Tongue (tissue), 2 donors: ENCODE results near the gene SEC16A. TPM values are rescaled to one million over a fixed set of nuclear protein-coding genes. Genes with fewer than 3 reads are reported as not detected.

Experiments
- DNase-seq: peaks from one replicate; pipeline ENCODE4 v3.0.0-alpha.2; 2015
- total RNA-seq: library from RNA; depleted of rRNA; stranded (reverse); fragments of >200 nt; gene quantifications from one replicate; pipeline ENCODE4 v1.2.3, GENCODE V29; 2014

SEC16A gene
- total RNA-seq, 1 donor from 2014 or later, result 29.4 TPM

- no peak for DNase-seq
Observed at GRCh38 chr9:136502196-136502595, 19.4 kb upstream of the SEC16A start.

DNA sequence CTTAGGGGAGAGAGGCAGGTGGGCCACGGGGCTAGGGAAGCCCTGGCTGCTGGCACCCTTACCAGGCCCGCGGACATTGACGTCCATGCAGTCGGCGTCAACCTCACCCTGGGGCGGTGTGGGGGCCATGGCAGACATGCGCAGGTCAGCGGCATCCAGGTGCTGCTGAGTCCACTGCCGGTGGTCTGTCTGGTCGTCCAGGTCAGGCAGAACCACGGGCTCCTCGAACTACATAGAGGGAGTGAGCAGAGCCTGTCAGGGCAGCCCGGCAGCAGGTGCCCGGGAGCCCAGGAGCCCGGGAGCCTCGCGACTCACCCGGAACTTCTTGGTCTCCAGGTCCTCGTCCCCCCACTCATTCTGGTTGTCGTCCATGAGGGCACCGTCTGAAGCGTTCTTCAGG, 18.8 kb upstream of the SEC16A start:
- no peak for DNase-seq

GRCh38 chr9:136499935-136500910, 17.4 kb upstream of the SEC16A start:
- no peak for DNase-seq

- DNase-seq, result no peak
Observed at GRCh38 chr9:136499071-136499934, 16.5 kb upstream of the SEC16A start.

DNA sequence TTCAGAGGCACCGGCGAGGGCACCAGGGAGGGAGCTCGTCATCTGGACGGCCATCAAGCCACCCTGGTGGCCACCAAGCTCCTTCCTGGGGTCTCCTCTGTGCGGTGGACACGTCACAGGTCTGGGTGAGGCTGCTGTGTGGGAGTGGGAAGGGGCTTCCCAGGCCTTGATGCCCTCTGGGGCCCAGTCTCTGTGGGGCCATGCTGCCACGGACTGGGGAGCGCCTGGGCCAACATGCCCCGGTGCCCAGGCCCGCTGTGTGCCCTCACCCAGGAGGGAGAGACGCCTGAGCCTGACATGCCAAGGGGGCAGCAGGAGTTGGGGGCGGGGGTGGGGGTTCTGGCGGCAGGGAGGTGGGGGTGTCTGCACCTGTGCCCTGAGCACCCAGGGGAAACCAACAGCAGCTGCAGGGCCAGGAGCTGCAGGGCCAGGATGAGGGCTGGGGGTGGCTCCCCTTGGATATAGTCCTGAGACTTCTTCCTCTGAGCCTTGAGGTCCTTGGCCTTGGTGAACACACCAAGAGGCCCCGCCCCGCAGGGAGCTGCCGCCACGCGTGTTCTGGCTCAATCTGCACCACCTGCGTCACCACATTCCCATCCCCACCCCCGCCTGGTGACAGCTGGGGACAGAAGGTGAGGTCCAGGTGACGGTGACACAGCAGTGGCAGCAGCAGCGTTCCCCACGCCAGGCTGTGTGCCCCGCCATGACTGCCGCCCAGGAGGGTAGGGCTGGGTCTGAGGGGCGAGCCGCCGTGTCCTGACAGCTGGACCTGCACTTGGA, 15.3 kb upstream of the SEC16A start:
- DNase-seq, result no peak

GRCh38 chr9:136496801-136497620, 14.2 kb upstream of the SEC16A start:
- DNase-seq, result no peak

- no peak for DNase-seq
Observed at GRCh38 chr9:136496181-136496580, 13.3 kb upstream of the SEC16A start.

DNA sequence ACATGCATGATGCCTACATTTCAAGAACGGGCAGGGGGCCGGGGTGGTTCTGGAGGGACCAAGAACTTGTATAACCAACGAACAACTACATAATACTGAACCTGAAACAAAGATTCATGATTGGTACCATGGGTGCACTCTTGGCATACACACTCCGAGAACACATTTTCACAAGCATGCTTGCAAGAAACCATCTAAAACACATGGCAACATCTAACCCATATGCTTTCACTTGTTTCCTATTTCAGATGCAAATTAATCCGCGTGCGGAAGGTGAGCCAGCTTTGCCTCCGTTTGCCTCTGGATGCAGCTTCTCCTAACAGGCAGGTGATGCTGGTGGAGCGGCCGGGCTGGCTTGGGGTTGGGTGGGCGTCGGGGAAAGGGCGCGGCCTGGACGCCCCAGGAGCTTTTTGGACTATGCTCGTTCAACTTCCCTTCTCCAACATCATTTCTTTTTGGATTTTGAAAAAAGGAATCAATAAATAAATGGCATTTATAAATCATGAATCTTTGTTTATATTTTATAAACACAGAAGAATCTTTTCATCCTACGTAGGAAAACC, 12.5 kb upstream of the SEC16A start:
- no peak for DNase-seq

DNA sequence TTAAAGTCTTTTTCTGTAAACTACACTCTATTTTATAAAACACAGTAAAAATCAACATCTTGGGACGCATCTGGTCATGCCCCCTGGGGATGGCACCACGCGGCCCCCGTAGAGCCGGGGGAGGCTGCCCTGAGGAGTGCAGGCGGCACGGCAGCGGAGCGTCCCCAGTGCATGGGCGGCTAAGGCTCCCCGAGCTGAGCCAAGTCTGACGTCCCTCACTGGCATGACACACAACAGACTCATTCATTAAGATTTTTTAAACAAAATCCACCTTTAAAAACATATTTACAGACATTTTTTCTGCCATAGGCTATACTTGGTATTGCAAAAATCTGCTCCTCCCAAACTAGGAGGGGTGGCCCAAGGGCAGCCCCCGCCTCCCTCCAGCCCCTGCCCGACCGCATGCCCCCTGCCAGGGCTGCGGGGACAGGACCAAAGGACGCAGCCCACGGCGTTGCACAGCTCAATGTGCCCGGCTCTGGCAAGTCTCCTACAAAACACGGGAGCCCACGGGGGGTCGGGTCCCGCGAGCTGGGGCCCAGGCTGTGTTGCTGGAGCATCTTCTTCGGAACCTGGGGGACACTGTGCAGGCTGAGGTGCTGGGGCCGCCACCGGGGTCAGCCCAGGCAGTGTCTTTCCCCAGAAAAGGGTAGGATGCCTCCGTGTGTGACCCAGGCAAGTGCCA, 11.8 kb upstream of the SEC16A start:
- peak; percentile 37 for DNase-seq

- DNase-seq, result no peak
Observed at GRCh38 chr9:136494012-136494411, 11.2 kb upstream of the SEC16A start.

DNA sequence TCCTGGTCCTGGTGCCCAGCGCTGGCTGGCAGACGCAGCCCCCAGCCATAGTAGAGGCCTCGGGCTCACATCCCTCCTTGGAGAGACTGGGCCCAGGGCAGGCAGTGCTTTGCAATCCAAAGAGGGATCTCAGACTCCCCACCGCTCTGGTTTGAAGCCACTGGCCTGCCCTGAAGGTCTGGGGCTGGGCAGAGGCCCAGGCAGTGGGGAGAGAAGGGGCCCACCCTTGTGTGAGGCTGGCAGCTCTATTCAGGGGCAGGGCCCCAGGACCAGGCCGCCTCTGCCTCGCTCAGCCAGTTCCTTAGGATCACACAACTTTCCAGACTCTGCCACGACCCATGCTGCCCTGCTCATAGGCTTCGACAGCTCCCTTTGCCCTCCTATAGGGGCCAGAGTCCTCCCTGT, 10.7 kb upstream of the SEC16A start:
- no peak for DNase-seq

DNA sequence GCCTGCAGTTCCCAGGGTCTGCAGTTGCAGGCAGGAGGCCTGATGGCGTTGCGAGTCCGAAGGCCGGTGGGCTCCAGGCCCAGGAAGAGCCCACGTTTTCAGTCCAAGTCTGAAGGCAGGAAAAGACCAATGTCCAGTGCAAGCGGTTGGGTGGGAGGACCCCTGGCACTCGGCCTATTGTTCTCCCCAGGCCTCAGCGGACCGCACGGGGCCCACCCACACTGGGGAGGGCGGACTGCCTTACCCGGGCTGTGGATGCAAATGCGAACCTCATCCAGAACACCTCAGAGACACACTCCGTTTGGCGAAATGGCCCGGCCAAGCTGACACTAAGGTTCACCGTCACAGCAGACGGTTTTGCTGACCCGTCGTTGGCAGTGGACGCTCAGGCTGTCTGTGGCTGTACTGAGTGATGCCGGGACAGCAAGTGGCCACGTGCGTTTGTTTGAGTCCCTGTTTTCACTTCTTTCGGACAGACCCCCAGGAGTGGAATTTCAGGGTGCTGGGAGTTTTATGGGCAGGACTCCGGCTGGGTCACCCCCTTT, 10.2 kb upstream of the SEC16A start:
- DNase-seq, result no peak

- no peak for DNase-seq
Observed at GRCh38 chr9:136489731-136490130, 6.9 kb upstream of the SEC16A start.

DNA sequence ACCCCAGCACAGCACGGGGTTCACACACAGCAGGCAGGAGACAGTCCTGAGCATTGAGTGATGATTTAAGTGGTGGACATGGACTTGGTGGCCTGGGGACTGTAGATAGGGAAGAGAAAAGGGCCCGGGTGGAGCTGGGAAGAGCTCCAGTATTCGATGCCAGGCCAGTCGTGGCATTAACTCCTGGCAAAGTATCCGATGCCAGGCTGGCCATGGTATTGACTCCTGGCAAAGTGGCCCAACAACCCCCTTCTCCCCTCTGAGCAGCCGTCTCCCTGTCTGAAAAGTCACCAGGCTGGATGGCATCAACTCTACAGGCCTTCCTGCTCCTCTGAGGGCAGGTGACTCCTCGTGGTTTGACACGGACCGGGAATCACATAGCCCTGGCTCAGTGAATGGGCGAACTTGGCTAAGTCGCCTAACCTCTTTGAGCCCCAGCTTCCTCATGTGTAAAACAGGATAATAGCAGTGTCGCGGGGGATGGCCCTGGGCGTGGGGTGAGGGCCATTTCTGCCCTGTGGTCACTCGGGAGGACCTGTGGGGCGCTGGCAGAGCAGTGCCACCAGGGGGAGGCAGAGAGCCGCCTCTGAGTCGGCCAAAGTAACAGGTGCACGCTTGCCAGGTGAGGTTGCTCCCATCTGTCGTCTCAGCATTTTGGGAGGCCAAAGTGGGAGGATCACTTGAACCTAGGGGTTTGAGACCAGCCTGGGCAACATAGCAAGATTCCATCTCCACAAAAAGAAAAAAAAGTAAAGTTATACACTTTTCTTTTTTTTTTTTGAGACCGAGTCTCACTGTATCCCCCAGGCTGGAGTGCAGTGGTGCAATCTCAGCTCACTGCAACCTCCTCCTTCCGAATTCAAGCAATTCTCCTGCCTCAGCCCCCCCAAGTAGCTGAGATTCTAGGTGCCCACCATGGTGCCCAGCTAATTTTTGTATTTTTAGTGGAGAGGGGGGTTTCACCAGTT, 5.7 kb upstream of the SEC16A start:
- peak; percentile 78 for DNase-seq

- DNase-seq, result no peak
Observed at GRCh38 chr9:136487672-136488071, 4.8 kb upstream of the SEC16A start.

- no peak for DNase-seq
Observed at GRCh38 chr9:136486823-136487620, 4.2 kb upstream of the SEC16A start.

DNA sequence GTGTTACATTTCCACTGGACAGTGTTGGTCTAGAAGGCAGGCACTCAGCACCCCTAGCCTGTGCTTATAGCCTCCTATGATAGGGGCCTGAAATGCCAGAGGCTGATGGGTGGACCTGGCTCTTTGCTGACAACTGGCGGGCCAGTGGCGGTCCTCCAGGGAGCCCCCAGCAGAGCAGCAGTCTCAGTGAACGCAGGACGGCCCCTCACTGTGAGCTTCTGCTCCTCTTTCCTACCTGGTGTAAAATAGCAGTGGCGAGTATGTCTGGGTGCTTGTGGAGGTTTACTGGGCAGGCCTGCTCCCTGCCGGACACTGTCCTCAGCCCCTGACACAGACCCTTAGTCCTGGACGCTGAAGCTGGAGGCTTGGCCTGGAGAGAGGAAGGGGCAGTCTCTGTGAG, 3.3 kb upstream of the SEC16A start:
- no peak for DNase-seq
